GM12875 (cell line): Measurements from ENCODE around the gene ZNF236.
A peak's percentile ranks its signal among the peaks of the same experiment; 100 is the strongest.

ENCODE experiments used
- H3K4me3 ChIP-seq: one replicate; pipeline ENCODE4 v1.5.1; 2011; ENCODE audit warnings: low read depth, low read length, control low read depth
- CTCF ChIP-seq: IDR thresholded peaks from 2 replicates; pipeline ENCODE4 v1.5.1; 2011; ENCODE audit warnings: low read depth, mild to moderate bottlenecking, control low read depth, inconsistent platforms, low read length, moderate library complexity, borderline replicate concordance; ENCODE audit not compliant: insufficient read depth

ZNF236 gene

DNA sequence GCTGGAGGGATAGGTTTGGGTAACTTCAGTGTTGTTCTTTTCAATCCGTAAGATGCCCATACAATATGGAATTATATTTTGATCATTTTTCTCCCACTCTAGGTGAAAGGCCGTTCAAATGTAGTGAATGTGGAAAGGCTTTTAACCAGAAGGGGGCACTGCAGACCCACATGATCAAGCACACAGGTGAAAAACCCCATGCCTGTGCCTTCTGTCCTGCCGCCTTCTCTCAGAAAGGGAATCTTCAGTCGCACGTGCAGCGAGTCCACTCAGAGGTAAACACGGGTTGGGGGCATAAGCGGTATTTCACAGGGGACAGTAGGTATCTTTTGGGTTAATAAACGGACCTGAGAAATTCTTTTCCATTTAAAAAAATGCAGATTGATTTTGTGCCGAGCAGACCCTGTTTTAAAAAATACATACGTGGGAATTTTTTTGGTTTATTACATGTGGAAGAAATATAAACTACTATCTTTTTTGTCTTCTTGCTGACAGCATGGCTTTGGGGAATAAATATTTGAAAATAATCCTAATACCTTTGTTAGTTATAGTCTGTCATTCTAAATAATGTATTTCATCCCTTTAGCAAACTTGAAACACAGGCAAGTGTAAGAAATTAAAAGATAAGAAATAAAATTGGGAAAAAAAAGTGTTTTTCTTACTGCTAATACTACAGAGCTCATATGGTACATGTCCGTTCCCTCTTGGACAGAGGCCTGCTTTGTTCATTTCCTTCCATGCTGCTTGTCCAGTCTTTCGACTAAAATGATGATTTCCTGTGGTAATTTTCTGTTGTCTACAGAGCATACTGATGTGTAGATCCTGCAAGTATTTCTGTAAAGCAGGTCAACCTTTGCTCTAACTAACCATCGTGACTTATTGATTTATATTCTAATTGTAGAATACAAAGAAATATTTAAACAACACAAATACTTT lies 53.3 kb downstream of the ZNF236 start:
- no peak overlapping the region for H3K4me3 ChIP-seq
- peak; percentile 64; the same call in 1 of the 2 replicates for TF ChIP-seq CTCF

DNA sequence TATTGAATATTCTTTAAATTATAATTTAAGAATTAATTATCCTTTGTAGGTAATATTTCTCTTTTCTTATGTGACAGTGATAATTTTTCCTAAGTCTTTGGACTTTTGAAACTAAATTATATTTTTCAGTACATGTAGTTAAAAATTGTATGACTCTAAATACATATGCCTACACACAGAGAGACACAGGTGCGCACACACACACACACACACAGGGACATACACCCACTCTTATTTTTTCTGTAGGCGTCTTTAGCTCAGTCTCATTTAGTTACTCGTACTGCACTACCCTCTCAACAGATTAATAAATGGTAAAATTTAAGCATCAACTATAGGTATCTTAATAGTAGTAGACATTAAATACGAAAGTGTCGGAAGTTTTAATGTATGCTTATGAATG lies 56.1 kb downstream of the ZNF236 start:
- no peak overlapping the region for H3K4me3 ChIP-seq
- no peak for TF ChIP-seq CTCF

DNA sequence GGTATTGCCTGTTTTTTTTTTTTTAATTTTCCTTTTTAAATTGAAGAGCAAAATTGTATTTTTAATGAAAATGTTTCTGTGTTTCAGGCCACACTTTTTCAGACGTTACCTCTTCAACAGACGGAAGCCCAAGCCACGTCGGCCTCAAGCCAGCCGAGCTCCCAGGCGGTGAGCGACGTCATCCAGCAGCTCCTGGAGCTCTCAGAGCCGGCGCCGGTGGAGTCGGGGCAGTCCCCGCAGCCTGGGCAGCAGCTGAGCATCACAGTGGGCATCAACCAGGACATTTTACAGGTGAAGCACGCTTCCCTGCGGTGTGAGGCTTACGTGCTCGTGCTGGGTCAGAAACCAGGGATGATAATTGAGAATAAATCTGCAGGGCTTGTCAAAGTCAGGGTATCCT lies 57.7 kb downstream of the ZNF236 start:
- no peak overlapping the region for H3K4me3 ChIP-seq
- no peak for TF ChIP-seq CTCF

- no peak for TF ChIP-seq CTCF
- H3K4me3 ChIP-seq = no peak overlapping the region
Observed at GRCh38 chr18:76881744-76882143, 59.4 kb downstream of the ZNF236 start.

GRCh38 chr18:76882146-76882545 lies 59.8 kb downstream of the ZNF236 start:
- no peak for TF ChIP-seq CTCF
- H3K4me3 ChIP-seq = no peak overlapping the region

DNA sequence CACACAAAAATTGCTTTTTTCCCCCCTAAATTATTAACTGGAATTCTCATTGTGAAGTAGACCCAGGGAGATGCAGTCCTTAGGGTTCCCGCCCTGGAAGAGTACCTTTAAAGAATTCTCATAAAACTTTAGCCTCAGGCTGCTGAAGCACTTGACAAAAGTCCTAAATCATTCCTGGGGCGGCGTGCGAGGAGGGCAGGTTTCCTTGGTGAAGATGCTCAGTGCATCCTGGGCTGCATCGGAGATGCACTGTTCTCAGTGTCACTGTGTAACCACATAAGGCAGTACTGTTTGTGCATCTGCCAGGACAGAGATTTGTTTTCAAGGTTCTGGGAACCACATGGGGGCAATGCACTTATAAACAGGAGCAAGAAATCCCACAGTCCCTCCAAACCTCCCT lies 62.6 kb downstream of the ZNF236 start:
- no peak overlapping the region for H3K4me3 ChIP-seq
- no peak for TF ChIP-seq CTCF

DNA sequence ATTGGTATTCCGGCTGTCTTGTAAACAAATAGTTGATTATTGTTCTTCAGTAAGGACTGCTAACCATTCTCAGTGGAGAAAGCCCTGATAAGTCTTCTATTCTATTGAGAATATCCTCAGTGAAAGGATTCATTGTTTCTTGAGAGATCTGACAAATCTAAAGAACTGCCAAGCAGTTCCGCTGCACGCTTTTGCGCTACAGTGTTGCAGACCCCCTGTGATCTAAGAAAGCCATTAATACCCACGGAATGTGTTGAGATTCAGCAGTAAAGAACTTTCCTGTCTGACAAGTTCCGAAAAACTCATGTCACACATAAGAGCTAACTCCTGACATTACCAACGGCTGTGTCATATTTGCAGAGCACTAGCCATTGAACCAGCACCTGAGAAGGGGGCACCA lies 63.8 kb downstream of the ZNF236 start:
- no peak overlapping the region for H3K4me3 ChIP-seq
- TF ChIP-seq CTCF = no peak
